Endothelial cell of umbilical vein (primary cell): ENCODE measurements around the gene SLC6A9. TPM values are rescaled to one million over a fixed set of nuclear protein-coding genes. Genes with fewer than 3 reads are reported as not detected.
A peak's percentile ranks its signal among the peaks of the same experiment; 100 is the strongest.

Experiments used
- BruUV-seq: library from RNA; stranded (reverse); fragments of 400-500 nt; replicated peaks from 2 replicates; lab custom pipeline; 2021; lab: Mats Ljungman, UMichigan
- CTCF ChIA-PET: fragments of 300-600, 350-600 bp; sonication (Branson Sonifier 250); formaldehyde crosslinking; loops from one replicate; lab custom pipeline; 2021; ENCODE audit warnings: antibody characterized with exemption, inconsistent platforms; lab: Charles Lee
- POLR2A ChIA-PET: fragments of 300-600, 350-600 bp; sonication (Branson Sonifier 250); formaldehyde crosslinking; loops from one replicate; lab custom pipeline; 2021; ENCODE audit warnings: antibody characterized with exemption, inconsistent platforms; lab: Charles Lee
- DNase-seq: peaks from one replicate; pipeline ENCODE4 v3.0.0-alpha.2; 2011; ENCODE audit warnings: low read depth, low spot score
- FAIRE-seq: peaks from 2 replicates; lab custom pipeline; 2011; peaks lifted over from hg19 to GRCh38; lab: Jason Lieb, UNC
- H2AFZ ChIP-seq: 2 replicates; pipeline ENCODE4 v1.6.0; 2012; ENCODE audit warnings: low read depth, low read length, control low read depth, inconsistent platforms
- H3K27ac ChIP-seq: 2 replicates; pipeline ENCODE4 v1.5.1; 2011; ENCODE audit warnings: low read depth, mild to moderate bottlenecking, control low read depth, low read length, moderate library complexity; ENCODE audit not compliant: insufficient read depth
- H3K27me3 ChIP-seq, 2 experiments: 2 replicates each; pipeline versions ENCODE4 v1.6.0 to v1.6.1; 2011; ENCODE audit warnings: low read length in 2 of 2, mixed read lengths in 1 of 2; ENCODE audit not compliant: control insufficient read depth in 2 of 2, insufficient read depth in 2 of 2
- H3K36me3 ChIP-seq, 2 experiments: 2 replicates in 1 of 2; 3 replicates in 1 of 2; pipeline ENCODE4 v1.5.1; 2011; ENCODE audit warnings: low read length in 2 of 2, mild to moderate bottlenecking in 1 of 2, moderate library complexity in 1 of 2; ENCODE audit not compliant: control insufficient read depth in 2 of 2, insufficient read depth in 2 of 2; ENCODE audit errors: extremely low read depth in 1 of 2
- H3K4me1 ChIP-seq: 3 replicates; pipeline ENCODE4 v1.5.1; 2011; ENCODE audit warnings: mild to moderate bottlenecking, low read length; ENCODE audit not compliant: control insufficient read depth, insufficient read depth; ENCODE audit errors: extremely low read depth
- H3K4me2 ChIP-seq: 2 replicates; pipeline ENCODE4 v1.6.1; 2011; ENCODE audit warnings: low read length, control low read depth, mixed read lengths; ENCODE audit not compliant: insufficient read depth
- H3K4me3 ChIP-seq, 3 experiments: fragments of 200-600 bp in 1 of 3; sonication (generic), shearing (Covaris generic) in 1 of 3; replicated peaks in 1 of 3; 2 replicates each; pipeline ENCODE4 v1.5.1; 2011 to 2016; ENCODE audit warnings: control low read depth in 3 of 3, low read length in 3 of 3, mild to moderate bottlenecking in 2 of 3, inconsistent platforms in 1 of 3, low read depth in 1 of 3, moderate library complexity in 1 of 3; ENCODE audit not compliant: insufficient read depth in 1 of 3
- H3K79me2 ChIP-seq: 2 replicates; pipeline ENCODE4 v1.6.0; 2012; ENCODE audit warnings: low read length, inconsistent platforms; ENCODE audit not compliant: control insufficient read depth, insufficient read depth
- H3K9ac ChIP-seq: replicated peaks from 2 replicates; pipeline ENCODE3; 2011; ENCODE audit warnings: low read length, control low read depth; ENCODE audit not compliant: insufficient read depth; ENCODE audit errors: extremely low read depth
- H3K9me1 ChIP-seq: replicated peaks from 3 replicates; pipeline ENCODE4 v1.6.0; 2011; ENCODE audit warnings: mild to moderate bottlenecking, low read length; ENCODE audit not compliant: control insufficient read depth, insufficient read depth; ENCODE audit errors: extremely low read depth
- H3K9me3 ChIP-seq: replicated peaks from 2 replicates; pipeline ENCODE4 v1.5.1; 2012; ENCODE audit warnings: low read length, inconsistent platforms; ENCODE audit not compliant: control insufficient read depth, insufficient read depth
- H4K20me1 ChIP-seq: replicated peaks from 2 replicates; pipeline ENCODE3; 2011; ENCODE audit warnings: mild to moderate bottlenecking, low read length; ENCODE audit not compliant: control insufficient read depth, insufficient read depth; ENCODE audit errors: extremely low read depth
- EZH2 ChIP-seq: IDR thresholded peaks from 2 replicates; pipeline ENCODE4 v1.6.1; 2012; ENCODE audit warnings: borderline replicate concordance, low read depth, mild to moderate bottlenecking, moderate library complexity, low read length, inconsistent platforms; ENCODE audit not compliant: severe bottlenecking
- FOS ChIP-seq: IDR thresholded peaks from 2 replicates; pipeline ENCODE4 v1.6.1; 2011; ENCODE audit warnings: mild to moderate bottlenecking, low read length, moderate library complexity, borderline replicate concordance; ENCODE audit not compliant: insufficient read depth
- GATA2 ChIP-seq: IDR thresholded peaks from 2 replicates; pipeline ENCODE4 v1.7.0; 2011; ENCODE audit warnings: low read depth, mild to moderate bottlenecking, moderate library complexity, mixed read lengths, low read length; ENCODE audit not compliant: insufficient read length, insufficient read depth
- JUN ChIP-seq: IDR thresholded peaks from 2 replicates; pipeline ENCODE4 v1.6.1; 2011; ENCODE audit warnings: borderline replicate concordance, low read depth; ENCODE audit not compliant: insufficient read length, insufficient read depth
- MYC ChIP-seq: IDR thresholded peaks from one replicate; pipeline ENCODE4 v1.6.1; 2011; ENCODE audit warnings: mild to moderate bottlenecking, low read depth, low read length
- POLR2A ChIP-seq: IDR thresholded peaks from 2 replicates; pipeline ENCODE4 v1.6.1; 2012; ENCODE audit warnings: low read depth, mild to moderate bottlenecking, control low read depth, low read length
- POLR2AphosphoS5 ChIP-seq: IDR thresholded peaks from 2 replicates; pipeline ENCODE4 v1.6.1; 2012; ENCODE audit warnings: low read depth, mild to moderate bottlenecking, control low read depth, low read length, moderate library complexity; ENCODE audit not compliant: insufficient read depth
- dilution Hi-C: fragments of 300-500 bp; cut with MboI; formaldehyde crosslinking; loops from one replicate; pipeline ENCODE4 v1.15.0; 2019; ENCODE audit warnings: low sequenced_read_pairs; ENCODE audit not compliant: extremely low pct_ligation_motif_present
- intact Hi-C: fragments of 100-400 bp; cut with micrococcal nuclease; formaldehyde crosslinking; loops from one replicate; pipeline ENCODE4 v1.10.0; 2022
- polyA plus RNA-seq, 4 experiments: library from polyadenylated mRNA; depleted of rRNA in 3 of 4; stranded (reverse) in 3 of 4; unstranded in 1 of 4; fragments of >200 nt; gene quantifications; 2 replicates each; pipeline versions ENCODE4 v1.2.1 to v1.2.3, GENCODE V29; 2011 to 2012; ENCODE audit warnings: missing spikeins in 1 of 4
- total RNA-seq: library from RNA; stranded (reverse); gene quantifications from 2 replicates; pipeline ENCODE4 v1.2.3, GENCODE V29; 2021
- TF ChIP-seq, protein P1 (sequence below): IDR thresholded peaks from 2 replicates; pipeline ENCODE4 v1.6.1; 2011; ENCODE audit not compliant: insufficient read depth, insufficient read length
- TF ChIP-seq, protein P2 (sequence below), 2 donors: IDR thresholded peaks; 1 replicate in 1 of 2; 2 replicates in 1 of 2; pipeline ENCODE4 v1.5.1; 2011; ENCODE audit warnings: low read length in 2 of 2, mild to moderate bottlenecking in 2 of 2, moderate library complexity in 2 of 2, control low read depth in 1 of 2, inconsistent platforms in 1 of 2, low read depth in 1 of 2; ENCODE audit not compliant: insufficient read depth in 1 of 2; ENCODE audit errors: extremely low read depth in 1 of 2

SLC6A9 gene
- total and polyA plus RNA-seq, 2 donors (not counting 3 experiments of a cell fraction or from before 2014, with no cell fraction given), result 0.80 to 1.5 TPM

DNA sequence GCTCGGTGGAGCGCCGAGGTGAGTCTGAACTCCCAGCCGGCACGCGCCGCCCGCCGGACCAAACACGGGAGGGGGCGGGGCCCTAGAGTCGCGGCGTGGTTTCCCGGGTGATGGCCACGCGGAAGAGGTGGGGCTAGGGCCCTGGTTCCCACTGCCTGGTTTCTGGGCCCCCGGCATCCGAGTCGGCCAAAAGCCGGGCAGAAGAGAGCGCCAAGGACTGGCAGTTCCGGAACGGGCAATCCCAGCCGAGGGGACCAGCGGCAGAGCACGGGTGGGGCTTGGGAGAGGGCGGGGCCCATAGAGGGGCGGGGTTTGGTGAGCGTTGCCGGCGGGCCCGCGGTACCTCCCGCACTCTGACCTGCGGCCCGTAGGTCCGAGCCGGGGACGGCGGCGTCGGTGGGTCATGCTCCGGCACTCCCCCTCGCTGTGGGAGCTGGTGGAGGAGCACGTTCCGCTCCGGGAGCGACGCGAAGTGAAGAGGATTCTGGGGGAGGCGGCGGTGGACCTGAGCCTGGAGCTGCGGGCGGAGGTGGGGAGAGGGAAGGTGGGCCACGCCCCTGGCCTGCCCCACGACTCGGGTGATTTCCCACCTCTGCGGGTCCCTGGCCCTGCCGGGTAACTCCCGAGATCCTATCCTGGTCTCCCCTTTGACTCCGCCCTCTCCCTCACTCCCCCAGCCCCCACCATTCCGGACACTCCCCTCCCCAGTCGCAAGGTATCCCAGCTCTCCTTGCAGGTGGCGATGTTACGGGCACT, 39.6 kb downstream of the SLC6A9 start, which contains the start of gene CCDC24:
Gene CCDC24 (plus strand): TSS at position 124 of the 756 bp plus-strand sequence. CDS start 280 bp downstream, at position 404.
- CTCF ChIA-PET, result interaction anchor here (0.7 to 3.3 kb wide), 6 partner anchors 11 to 228 kb away, joined by 3 to 14 read pairs (median 6); no protein-coding TSS in a partner anchor
- BruUV-seq, result no TSS peak
- Histone ChIP-seq H3K4me1 (peaks cover 7% of the 10 kb centered on the region), H3K27ac (no peak within 1 kb of the TSS), H3K79me2 (no peaks in the 10 kb centered on the region), H3K9me3 (no peaks in the 10 kb centered on the region), H3K9ac (peak within 1 kb of the TSS; percentile 38), H3K27me3 (no peaks in the 10 kb centered on the region), H3K36me3 (peaks cover 0 to 1% of the 10 kb centered on the region in 2 experiments), H2AFZ (peak within 1 kb of the TSS; percentile 58), H3K9me1 (no peaks in the 10 kb centered on the region), H3K4me3 (peak within 1 kb of the TSS; percentile 39 to 55 (median 49)), H4K20me1 (no peaks in the 10 kb centered on the region), H3K4me2 (peak within 1 kb of the TSS; percentile 67)
- dilution Hi-C loops (no loop called here), intact Hi-C loops (loop anchor here (1.0 to 5.0 kb wide), 3 partner anchors 11 to 229 kb away; partner anchors contain the start of gene SLC6A9)
- FAIRE-seq, result peak; percentile 77
- POLR2A ChIA-PET, result no interaction called here
- TF ChIP-seq EZH2 (no peak), FOS (no peak), MYC (no peak), JUN (no peak), GATA2 (no peak), POLR2AphosphoS5 (peak; percentile 39), POLR2A (peak; percentile 41)
- TF ChIP-seq, protein P1, sequence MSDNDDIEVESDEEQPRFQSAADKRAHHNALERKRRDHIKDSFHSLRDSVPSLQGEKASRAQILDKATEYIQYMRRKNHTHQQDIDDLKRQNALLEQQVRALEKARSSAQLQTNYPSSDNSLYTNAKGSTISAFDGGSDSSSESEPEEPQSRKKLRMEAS, result peak; percentile 11
- TF ChIP-seq, protein P2, sequence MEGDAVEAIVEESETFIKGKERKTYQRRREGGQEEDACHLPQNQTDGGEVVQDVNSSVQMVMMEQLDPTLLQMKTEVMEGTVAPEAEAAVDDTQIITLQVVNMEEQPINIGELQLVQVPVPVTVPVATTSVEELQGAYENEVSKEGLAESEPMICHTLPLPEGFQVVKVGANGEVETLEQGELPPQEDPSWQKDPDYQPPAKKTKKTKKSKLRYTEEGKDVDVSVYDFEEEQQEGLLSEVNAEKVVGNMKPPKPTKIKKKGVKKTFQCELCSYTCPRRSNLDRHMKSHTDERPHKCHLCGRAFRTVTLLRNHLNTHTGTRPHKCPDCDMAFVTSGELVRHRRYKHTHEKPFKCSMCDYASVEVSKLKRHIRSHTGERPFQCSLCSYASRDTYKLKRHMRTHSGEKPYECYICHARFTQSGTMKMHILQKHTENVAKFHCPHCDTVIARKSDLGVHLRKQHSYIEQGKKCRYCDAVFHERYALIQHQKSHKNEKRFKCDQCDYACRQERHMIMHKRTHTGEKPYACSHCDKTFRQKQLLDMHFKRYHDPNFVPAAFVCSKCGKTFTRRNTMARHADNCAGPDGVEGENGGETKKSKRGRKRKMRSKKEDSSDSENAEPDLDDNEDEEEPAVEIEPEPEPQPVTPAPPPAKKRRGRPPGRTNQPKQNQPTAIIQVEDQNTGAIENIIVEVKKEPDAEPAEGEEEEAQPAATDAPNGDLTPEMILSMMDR (IDR thresholded peaks at IDR 0.05; ENCODE audit: extremely low read depth in 1 of 2, insufficient read depth in 1 of 2, low read depth in 1 of 2, low read length in 2 of 2), result no peak
- DNase-seq, result peak; percentile 59
